ENCODE measurements around the gene CILP2. TPM values are rescaled to one million over a fixed set of nuclear protein-coding genes. Genes with fewer than 3 reads are reported as not detected.

Gene CILP2
- total and polyA plus RNA-seq, 8 donors, result under 0.01 to 1.4 (median 0.39) TPM; not detected in 4

DNA sequence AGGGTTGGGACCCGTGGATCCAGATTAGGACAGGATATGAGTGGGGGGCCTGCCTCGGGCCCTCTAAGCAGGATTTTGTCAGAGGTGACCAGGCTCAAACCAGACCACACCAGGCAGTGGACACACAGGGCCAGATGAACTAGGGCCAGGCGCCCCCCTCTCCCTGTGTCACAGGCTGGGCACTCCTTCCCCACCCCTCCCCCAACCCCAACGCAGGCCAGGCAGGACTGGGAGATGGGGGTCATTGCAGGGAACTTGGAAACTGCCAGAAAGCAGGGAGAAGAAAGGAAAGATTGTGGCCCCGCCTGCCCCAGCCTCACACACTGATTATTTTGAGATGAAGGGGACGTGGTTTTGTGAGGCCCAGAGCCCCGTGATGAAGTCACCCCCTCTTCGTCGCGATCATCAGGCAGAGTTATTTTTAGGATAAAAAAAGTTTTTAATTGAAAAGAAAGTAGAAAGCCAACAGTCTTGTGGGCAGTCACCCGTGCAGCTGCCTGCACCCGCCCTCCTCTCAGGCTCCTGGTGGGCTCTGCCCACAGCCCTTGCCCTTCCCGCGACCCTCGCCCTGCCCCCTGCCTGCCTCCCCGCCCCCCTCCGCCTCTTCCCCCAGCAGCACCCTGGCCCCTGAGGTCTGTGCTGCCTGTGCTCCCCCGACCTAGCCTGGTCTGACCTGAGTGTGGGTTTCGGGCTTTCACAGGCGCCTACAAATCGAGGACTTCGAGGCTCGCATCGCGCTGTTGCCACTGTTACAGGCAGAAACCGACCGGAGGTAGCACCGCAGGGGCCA lies 11.3 kb upstream of the CILP2 start:
- peaks cover 19 to 71% (median 63%) of the 10 kb centered on the region in 4 donors for H3K36me3 ChIP-seq
- H3K4me3 ChIP-seq, result no peak overlapping the region
- no peaks in the 10 kb centered on the region for H3K27me3 ChIP-seq
- intact Hi-C loops (cut with DNase I; ENCODE audit: low total_unique reads), result no loop called here
- WGBS, 5 donors, result 78 to 90% (median 84%) methylated on average over 24 to 28 of the region's 28 CpGs
- H3K9me3 ChIP-seq, result no peaks in the 10 kb centered on the region
- TF ChIP-seq POLR2AphosphoS5 (IDR thresholded peaks at IDR 0.05), result no peak
- TF ChIP-seq, protein P1, sequence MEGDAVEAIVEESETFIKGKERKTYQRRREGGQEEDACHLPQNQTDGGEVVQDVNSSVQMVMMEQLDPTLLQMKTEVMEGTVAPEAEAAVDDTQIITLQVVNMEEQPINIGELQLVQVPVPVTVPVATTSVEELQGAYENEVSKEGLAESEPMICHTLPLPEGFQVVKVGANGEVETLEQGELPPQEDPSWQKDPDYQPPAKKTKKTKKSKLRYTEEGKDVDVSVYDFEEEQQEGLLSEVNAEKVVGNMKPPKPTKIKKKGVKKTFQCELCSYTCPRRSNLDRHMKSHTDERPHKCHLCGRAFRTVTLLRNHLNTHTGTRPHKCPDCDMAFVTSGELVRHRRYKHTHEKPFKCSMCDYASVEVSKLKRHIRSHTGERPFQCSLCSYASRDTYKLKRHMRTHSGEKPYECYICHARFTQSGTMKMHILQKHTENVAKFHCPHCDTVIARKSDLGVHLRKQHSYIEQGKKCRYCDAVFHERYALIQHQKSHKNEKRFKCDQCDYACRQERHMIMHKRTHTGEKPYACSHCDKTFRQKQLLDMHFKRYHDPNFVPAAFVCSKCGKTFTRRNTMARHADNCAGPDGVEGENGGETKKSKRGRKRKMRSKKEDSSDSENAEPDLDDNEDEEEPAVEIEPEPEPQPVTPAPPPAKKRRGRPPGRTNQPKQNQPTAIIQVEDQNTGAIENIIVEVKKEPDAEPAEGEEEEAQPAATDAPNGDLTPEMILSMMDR (IDR thresholded peaks at IDR 0.05), result no peak
- no peak for TF ChIP-seq EP300 (IDR thresholded peaks at IDR 0.05)
- TF ChIP-seq POLR2A (IDR thresholded peaks at IDR 0.05), result no peak
- peaks cover 0 to 41% (median 8%) of the 10 kb centered on the region in 4 donors for H3K4me1 ChIP-seq
- DNase-seq, result no peak
- H3K27ac ChIP-seq, result no peak overlapping the region

DNA sequence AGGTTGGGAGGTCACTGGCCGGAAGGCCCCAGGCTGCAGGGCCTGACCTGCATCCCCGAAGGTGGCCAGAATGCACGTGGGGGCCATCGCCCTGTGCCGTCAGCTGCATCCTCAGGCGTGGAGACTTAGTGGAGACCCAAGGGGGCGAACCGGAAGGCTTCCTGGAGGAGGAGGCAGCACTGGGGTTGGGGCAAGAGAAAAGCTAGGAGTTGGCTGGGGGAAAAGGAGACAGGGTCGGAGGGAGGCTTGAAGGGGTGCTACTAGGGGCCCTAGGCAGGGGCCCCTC lies 10.8 kb upstream of the CILP2 start:
- Histone ChIP-seq H3K9me3 (no peaks in the 10 kb centered on the region), H3K4me1 (peaks cover 0 to 46% (median 10%) of the 10 kb centered on the region in 4 donors), H3K27ac (no peak overlapping the region), H3K27me3 (no peaks in the 10 kb centered on the region), H3K4me3 (no peak overlapping the region), H3K36me3 (peaks cover 19 to 71% (median 62%) of the 10 kb centered on the region in 4 donors)
- DNase-seq, result no peak
- intact Hi-C loops (cut with DNase I; ENCODE audit: low total_unique reads), result no loop called here
- TF ChIP-seq, protein P1 (IDR thresholded peaks at IDR 0.05), result no peak
- TF ChIP-seq EP300 (IDR thresholded peaks at IDR 0.05), result no peak
- TF ChIP-seq POLR2AphosphoS5 (IDR thresholded peaks at IDR 0.05), result no peak
- TF ChIP-seq POLR2A (IDR thresholded peaks at IDR 0.05), result no peak
- 95 to 99% (median 97%) methylated on average over 9 of the region's 9 CpGs for WGBS, 5 donors

GRCh38 chr19:19527674-19528625 lies 10.1 kb upstream of the CILP2 start:
- DNase-seq, result no peak
- no peaks in the 10 kb centered on the region for H3K27me3 ChIP-seq
- no peak overlapping the region for H3K27ac ChIP-seq
- H3K9me3 ChIP-seq, result no peaks in the 10 kb centered on the region
- H3K4me1 ChIP-seq, result peaks cover 0 to 50% (median 14%) of the 10 kb centered on the region in 4 donors
- H3K4me3 ChIP-seq, result no peak overlapping the region
- peaks cover 19 to 67% (median 60%) of the 10 kb centered on the region in 4 donors for H3K36me3 ChIP-seq
- intact Hi-C loops (cut with DNase I; ENCODE audit: low total_unique reads), result no loop called here
- TF ChIP-seq EP300 (IDR thresholded peaks at IDR 0.05), result no peak
- WGBS, 5 donors, result 87 to 94% (median 91%) methylated on average over 17 to 27 of the region's 27 CpGs

- Histone ChIP-seq H3K4me1 (peaks cover 0 to 50% (median 12%) of the 10 kb centered on the region in 4 donors), H3K4me3 (peak within 1 kb of the TSS in 1 of 4 donors; percentile 5), H3K36me3 (peaks cover 19 to 60% (median 54%) of the 10 kb centered on the region in 4 donors), H3K27ac (no peak within 1 kb of the TSS), H3K27me3 (no peaks in the 10 kb centered on the region), H3K9me3 (no peaks in the 10 kb centered on the region)
- intact Hi-C loops (cut with DNase I; ENCODE audit: low total_unique reads), result no loop called here
- peak in 1 of 2 donors; percentile 78 for DNase-seq
- TF ChIP-seq POLR2A (IDR thresholded peaks at IDR 0.05) (no peak), EP300 (IDR thresholded peaks at IDR 0.05) (no peak), POLR2AphosphoS5 (IDR thresholded peaks at IDR 0.05) (no peak)
- TF ChIP-seq, protein P1 (IDR thresholded peaks at IDR 0.05), result no peak
- 47 to 67% (median 58%) methylated on average over 29 to 50 of the region's 50 CpGs for WGBS, 5 donors
Measured at GRCh38 chr19:19528721-19529490, 9.2 kb upstream of the CILP2 start, which contains the start of gene YJEFN3. YJEFN3 (plus strand) TSS chr19:19528911; CDS start chr19:19528933, 22 bp downstream.

Data from stomach (tissue), 9 donors.